Transverse colon (tissue), 4 donors: ENCODE results near the gene ZNF407. TPM values are rescaled to one million over a fixed set of nuclear protein-coding genes. Genes with fewer than 3 reads are reported as not detected.

Experiments
- DNase-seq: peaks from one replicate; pipeline ENCODE4 v3.0.0-alpha.2; 2019
- H3K27ac ChIP-seq, 4 donors: fragments of 200-600 bp; sonication (generic); 2 replicates each; pipeline ENCODE4 v1.5.1; 2016 to 2018; ENCODE audit warnings: inconsistent platforms in 4 of 4
- H3K27me3 ChIP-seq: fragments of 200-600 bp; sonication (generic); 2 replicates; pipeline ENCODE4 v1.5.1; 2017; ENCODE audit warnings: inconsistent platforms
- H3K36me3 ChIP-seq, 4 donors: fragments of 200-600 bp; sonication (generic); 2 replicates each; pipeline ENCODE4 v1.5.1; 2017 to 2019; ENCODE audit warnings: inconsistent platforms in 4 of 4
- H3K4me1 ChIP-seq, 4 donors: fragments of 200-600 bp; sonication (generic); 2 replicates each; pipeline ENCODE4 v1.5.1; 2017 to 2020; ENCODE audit warnings: inconsistent platforms in 4 of 4
- H3K4me3 ChIP-seq, 4 donors: fragments of 200-600 bp; sonication (generic); 1 replicate in 1 of 4; 2 replicates in 3 of 4; pipeline versions ENCODE4 v1.5.1 to v1.6.1; 2017 to 2019; ENCODE audit warnings: inconsistent platforms in 4 of 4
- H3K9me3 ChIP-seq, 2 donors: fragments of 200-600 bp; sonication (generic); 2 replicates each; pipeline ENCODE4 v1.5.1; 2017 to 2019; ENCODE audit warnings: inconsistent platforms in 2 of 2
- EP300 ChIP-seq: sonication (generic); formaldehyde crosslinking; IDR thresholded peaks from one replicate; pipeline ENCODE4 v1.6.1; 2017; ENCODE audit warnings: antibody characterized with exemption, low read depth
- POLR2A ChIP-seq: fragments of 450-650 bp; IDR thresholded peaks from one replicate; pipeline ENCODE4 v1.6.1; 2016; ENCODE audit warnings: antibody characterized with exemption, mild to moderate bottlenecking, moderate library complexity
- POLR2AphosphoS5 ChIP-seq, 3 donors: sonication (generic); formaldehyde crosslinking; IDR thresholded peaks; one replicate each; pipeline ENCODE4 v1.6.1; 2016; ENCODE audit warnings: antibody characterized with exemption in 3 of 3
- WGBS, 2 donors: methylation state at CpG; one replicate each; pipeline ENCODE4 v1.1.5; 2018; ENCODE audit warnings: low coverage in 1 of 2; 5-methylcytosine and 5-hydroxymethylcytosine counted together
- in situ Hi-C, 4 donors: fragments of 200-750 bp; cut with MboI; loops; one replicate each; pipeline versions ENCODE4 v1.15.0 to v1.15.1; 2017; ENCODE audit warnings: low sequenced_read_pairs in 3 of 4, low pct_ligation_motif_present in 1 of 4, low pct_unique_long_range_greater_than_20kb in 1 of 4
- intact Hi-C: fragments of 100-400 bp; cut with DNase I; formaldehyde crosslinking; loops from one replicate; pipeline ENCODE4 v1.15.1; 2023; ENCODE audit warnings: low total_unique reads
- total RNA-seq, 4 donors: library from RNA; depleted of rRNA; stranded (reverse); fragments of >200 nt; gene quantifications; one replicate each; pipeline ENCODE4 v1.1.0, GENCODE V29; 2016
- TF ChIP-seq, protein P1 (sequence below), 5 experiments: fragments of 200-600 bp in 3 of 5; fragments of 450-650 bp in 2 of 5; sonication (generic) in 3 of 5; IDR thresholded peaks; 1 replicate in 2 of 5; 2 replicates in 3 of 5; pipeline ENCODE4 v1.5.1; 2016 to 2017; ENCODE audit warnings: antibody characterized with exemption in 5 of 5, inconsistent platforms in 3 of 5, mild to moderate bottlenecking in 2 of 5, moderate library complexity in 1 of 5

The ZNF407 gene
- total RNA-seq, 4 donors from 2014 or later = 13.5 to 24.1 (median 20.1) TPM

DNA sequence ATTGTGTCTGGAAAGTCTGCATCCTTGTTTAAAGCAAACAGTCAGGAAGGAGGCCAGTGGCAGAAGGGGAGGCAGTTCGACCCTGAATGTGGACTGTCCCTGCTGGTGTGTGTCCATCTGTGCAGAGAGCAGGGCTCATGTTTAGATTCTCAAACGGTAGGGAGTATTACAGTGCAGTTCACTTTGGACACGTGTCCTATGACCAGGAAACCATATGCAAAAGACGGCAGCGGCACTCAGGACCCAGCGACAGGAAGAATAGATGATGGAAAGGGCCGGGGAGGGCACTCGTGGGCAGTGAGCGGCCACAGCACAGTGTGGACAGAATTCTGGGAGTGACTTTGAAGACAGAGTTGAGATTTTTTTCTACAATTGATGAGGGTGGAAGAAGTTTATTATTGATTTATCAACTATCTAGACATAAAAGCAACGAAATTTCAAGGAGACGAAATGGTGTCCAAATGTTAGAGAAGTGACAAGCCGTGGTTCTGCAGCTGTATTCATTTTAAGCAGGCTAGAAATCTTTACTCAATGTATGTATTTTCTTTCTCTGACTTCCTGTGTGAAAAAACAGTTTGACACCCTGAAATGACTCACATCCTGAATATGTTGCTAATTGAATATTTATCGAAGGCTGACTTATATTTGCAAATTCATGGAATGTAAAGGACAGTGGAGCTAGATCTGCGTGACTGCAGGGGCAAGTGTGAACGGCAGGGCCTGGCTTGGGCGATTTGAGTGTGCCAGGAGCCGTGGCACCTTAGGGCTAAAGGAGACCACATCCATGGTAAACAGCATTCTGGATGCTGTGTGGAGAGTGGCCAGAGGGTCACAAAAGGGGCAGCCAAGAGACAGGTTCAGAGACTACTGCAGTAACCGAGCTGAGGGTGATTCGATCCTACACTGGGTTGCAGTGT lies 397.1 kb downstream of the ZNF407 start:
- no peak for TF ChIP-seq POLR2A
- TF ChIP-seq POLR2AphosphoS5 (IDR thresholded peaks at IDR 0.05) = no peak
- TF ChIP-seq, protein P1, sequence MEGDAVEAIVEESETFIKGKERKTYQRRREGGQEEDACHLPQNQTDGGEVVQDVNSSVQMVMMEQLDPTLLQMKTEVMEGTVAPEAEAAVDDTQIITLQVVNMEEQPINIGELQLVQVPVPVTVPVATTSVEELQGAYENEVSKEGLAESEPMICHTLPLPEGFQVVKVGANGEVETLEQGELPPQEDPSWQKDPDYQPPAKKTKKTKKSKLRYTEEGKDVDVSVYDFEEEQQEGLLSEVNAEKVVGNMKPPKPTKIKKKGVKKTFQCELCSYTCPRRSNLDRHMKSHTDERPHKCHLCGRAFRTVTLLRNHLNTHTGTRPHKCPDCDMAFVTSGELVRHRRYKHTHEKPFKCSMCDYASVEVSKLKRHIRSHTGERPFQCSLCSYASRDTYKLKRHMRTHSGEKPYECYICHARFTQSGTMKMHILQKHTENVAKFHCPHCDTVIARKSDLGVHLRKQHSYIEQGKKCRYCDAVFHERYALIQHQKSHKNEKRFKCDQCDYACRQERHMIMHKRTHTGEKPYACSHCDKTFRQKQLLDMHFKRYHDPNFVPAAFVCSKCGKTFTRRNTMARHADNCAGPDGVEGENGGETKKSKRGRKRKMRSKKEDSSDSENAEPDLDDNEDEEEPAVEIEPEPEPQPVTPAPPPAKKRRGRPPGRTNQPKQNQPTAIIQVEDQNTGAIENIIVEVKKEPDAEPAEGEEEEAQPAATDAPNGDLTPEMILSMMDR (IDR thresholded peaks at IDR 0.05) = no peak
- no peak for TF ChIP-seq EP300
- no peaks in the 10 kb centered on the region for H3K36me3 ChIP-seq
- no peak overlapping the region for H3K4me3 ChIP-seq
- WGBS, 2 donors = 67 to 68% methylated on average over 10 to 19 of the region's 19 CpGs
- DNase-seq = peak; percentile 38
- H3K9me3 ChIP-seq = no peaks in the 10 kb centered on the region
- H3K27ac ChIP-seq = peak overlapping the region; percentile 14 to 49 (median 48)
- H3K4me1 ChIP-seq = no peaks in the 10 kb centered on the region
- in situ Hi-C loops = no loop called here
- intact Hi-C loops = no loop called here
- no peaks in the 10 kb centered on the region for H3K27me3 ChIP-seq

DNA sequence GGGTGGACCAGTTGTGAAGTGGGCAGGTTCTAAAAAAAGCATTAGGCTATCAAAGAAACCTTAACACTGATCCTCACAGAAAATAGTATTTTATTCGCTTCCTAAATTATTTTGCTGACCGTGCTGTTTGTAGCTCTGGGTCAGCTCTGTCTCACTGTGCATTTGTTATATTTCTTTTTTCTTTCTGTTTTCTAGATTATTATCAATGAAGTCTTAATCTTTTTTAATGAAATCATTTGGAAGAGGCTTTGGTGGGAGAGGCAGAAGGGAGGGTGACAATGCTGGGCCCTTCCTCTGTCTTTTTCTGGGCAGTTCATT lies 397.7 kb downstream of the ZNF407 start:
- no peaks in the 10 kb centered on the region for H3K36me3 ChIP-seq
- no peak overlapping the region for H3K4me3 ChIP-seq
- intact Hi-C loops = no loop called here
- no peaks in the 10 kb centered on the region for H3K4me1 ChIP-seq
- H3K27me3 ChIP-seq = no peaks in the 10 kb centered on the region
- H3K9me3 ChIP-seq = no peaks in the 10 kb centered on the region
- TF ChIP-seq EP300 (no peak), POLR2AphosphoS5 (IDR thresholded peaks at IDR 0.05) (no peak), POLR2A (no peak)
- TF ChIP-seq, protein P1 (IDR thresholded peaks at IDR 0.05) = no peak
- no peak for DNase-seq
- WGBS, 2 donors = 81 to 100% methylated on average over 1 to 2 of the region's 2 CpGs
- in situ Hi-C loops = no loop called here
- H3K27ac ChIP-seq = peak overlapping the region in 2 of 4 donors; percentile 48 to 49

DNA sequence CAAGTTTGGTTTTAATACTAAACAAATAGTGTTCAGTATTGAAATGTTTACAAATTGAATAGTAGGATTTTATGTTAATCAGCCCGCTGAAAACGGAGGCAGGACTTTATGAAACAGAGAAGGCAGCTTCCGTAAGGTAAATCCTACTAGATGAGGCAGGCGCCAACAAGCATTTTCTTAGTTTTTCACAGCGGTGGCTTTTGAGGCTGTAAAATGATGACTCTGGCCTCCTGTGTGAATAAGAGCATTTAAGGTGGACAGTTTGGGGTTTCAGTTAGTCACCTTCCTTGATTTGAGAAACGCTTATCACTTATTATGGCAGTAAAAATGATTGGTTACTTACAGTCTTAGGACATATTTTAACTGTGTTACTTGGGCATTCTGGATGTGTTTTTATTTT lies 398.4 kb downstream of the ZNF407 start:
- no peaks in the 10 kb centered on the region for H3K4me1 ChIP-seq
- H3K36me3 ChIP-seq = no peaks in the 10 kb centered on the region
- in situ Hi-C loops (no loop called here), intact Hi-C loops (no loop called here)
- no peak overlapping the region for H3K27ac ChIP-seq
- H3K27me3 ChIP-seq = no peaks in the 10 kb centered on the region
- WGBS, 2 donors = 85 to 89% methylated on average over 6 of the region's 6 CpGs
- no peak overlapping the region for H3K4me3 ChIP-seq
- DNase-seq = no peak
- H3K9me3 ChIP-seq = no peaks in the 10 kb centered on the region
- TF ChIP-seq POLR2AphosphoS5 (IDR thresholded peaks at IDR 0.05) = no peak
- TF ChIP-seq, protein P1 (IDR thresholded peaks at IDR 0.05) = no peak
- TF ChIP-seq POLR2A = no peak
- no peak for TF ChIP-seq EP300

DNA sequence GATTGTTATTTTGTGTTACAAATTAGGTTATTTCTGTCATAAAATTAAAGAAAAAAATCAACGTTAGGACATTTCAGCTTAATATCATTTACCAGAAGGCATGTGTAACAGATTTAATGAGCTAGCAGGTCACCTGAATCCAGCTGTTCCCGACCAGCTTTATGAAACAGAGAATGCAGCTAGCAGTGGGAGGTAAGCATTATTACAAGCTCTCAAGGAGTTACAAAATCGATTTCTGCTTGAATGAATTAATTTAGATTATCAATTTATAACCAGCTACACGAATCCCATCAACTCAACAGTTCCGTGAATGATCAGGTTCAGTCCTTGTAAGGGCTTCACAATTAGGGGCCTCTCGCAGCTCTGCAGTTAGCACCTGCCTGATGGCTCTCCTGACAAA lies 399.3 kb downstream of the ZNF407 start:
- DNase-seq = no peak
- Histone ChIP-seq H3K27me3 (no peaks in the 10 kb centered on the region), H3K9me3 (no peaks in the 10 kb centered on the region), H3K4me1 (no peaks in the 10 kb centered on the region), H3K36me3 (no peaks in the 10 kb centered on the region), H3K4me3 (no peak overlapping the region), H3K27ac (no peak overlapping the region)
- 74 to 91% methylated on average over 2 to 6 of the region's 6 CpGs for WGBS, 2 donors
- intact Hi-C loops = no loop called here
- TF ChIP-seq POLR2A (no peak), POLR2AphosphoS5 (IDR thresholded peaks at IDR 0.05) (no peak), EP300 (no peak)
- TF ChIP-seq, protein P1 (IDR thresholded peaks at IDR 0.05) = no peak
- in situ Hi-C loops = no loop called here
